NCI-H446 treated with DMSO at 0.1 percent for 48 hours (cell line): ENCODE results near the gene OR7G2.
"Not testable (repeated sequence)": the region's sequence is repeated elsewhere in the genome, so short reads cannot be mapped to it uniquely, and the experiment has no call there.

Source experiments
- DNase-seq: peaks from one replicate; lab custom pipeline; 2025; lab: John Stamatoyannopoulos, UW

Gene OR7G2

GRCh38 chr19:9073806-9074205 lies 33.5 kb downstream of the OR7G2 start:
- no peak for DNase-seq

- not testable (repeated sequence) for DNase-seq
Measured at GRCh38 chr19:9071720-9072119, 35.6 kb downstream of the OR7G2 start.

- DNase-seq: no peak
Measured at GRCh38 chr19:9070066-9070465, 37.2 kb downstream of the OR7G2 start.

- DNase-seq: no peak
Measured at GRCh38 chr19:9065457-9066014, 41.7 kb downstream of the OR7G2 start.

GRCh38 chr19:9061879-9062278 lies 45.4 kb downstream of the OR7G2 start:
- DNase-seq: no peak

GRCh38 chr19:9060564-9061340 lies 46.5 kb downstream of the OR7G2 start:
- no peak for DNase-seq

GRCh38 chr19:9058905-9059667 lies 48.2 kb downstream of the OR7G2 start:
- no peak for DNase-seq

- DNase-seq: no peak
Measured at GRCh38 chr19:9057505-9058258, 49.6 kb downstream of the OR7G2 start.

GRCh38 chr19:9056131-9056530 lies 51.1 kb downstream of the OR7G2 start:
- not testable (repeated sequence) for DNase-seq

DNA sequence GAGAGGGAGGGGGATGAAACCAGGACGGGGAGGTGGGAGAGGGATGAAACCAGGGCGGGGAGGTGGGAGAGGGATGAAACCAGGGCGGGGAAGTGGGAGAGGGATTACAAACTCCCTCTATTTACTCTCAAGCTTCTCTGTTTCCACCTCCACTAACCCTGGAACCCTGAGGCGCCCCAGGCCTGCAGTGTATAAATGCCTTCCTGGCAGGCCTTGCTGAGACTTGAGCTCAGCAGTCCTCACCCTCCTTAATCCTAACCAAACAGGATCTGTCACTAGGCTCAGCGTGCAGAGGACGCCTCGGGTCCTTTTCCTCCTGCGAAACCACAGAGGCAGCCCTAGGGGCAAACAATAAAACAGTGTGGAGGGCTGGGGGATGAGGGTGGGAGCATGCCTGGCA lies 52.5 kb downstream of the OR7G2 start:
- DNase-seq: no peak

DNA sequence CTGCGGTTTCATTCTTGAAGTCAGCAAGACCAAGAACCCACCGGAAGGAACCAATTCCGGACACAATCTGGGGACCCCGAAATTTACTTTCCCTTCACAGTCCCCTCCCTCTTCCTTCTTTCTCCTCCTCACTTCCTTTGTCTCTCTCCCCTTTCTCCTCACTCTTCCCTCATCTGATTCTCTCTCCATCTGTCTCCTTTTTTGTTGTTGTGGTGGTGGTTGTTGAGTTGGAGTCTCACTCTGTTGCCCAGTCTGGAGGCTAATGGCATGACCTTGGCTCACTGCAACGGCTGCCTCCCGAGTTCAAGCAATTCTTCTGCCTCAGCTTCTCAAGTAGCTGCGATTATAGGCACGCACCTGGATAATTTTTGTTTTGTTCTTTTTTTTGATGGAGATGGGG lies 53.1 kb downstream of the OR7G2 start:
- no peak for DNase-seq

GRCh38 chr19:9053674-9054073 lies 53.6 kb downstream of the OR7G2 start:
- not testable (repeated sequence) for DNase-seq

GRCh38 chr19:9052894-9053293 lies 54.4 kb downstream of the OR7G2 start:
- DNase-seq: no peak
